Measurements from ENCODE around the gene LBH. TPM values are rescaled to one million over a fixed set of nuclear protein-coding genes. Genes with fewer than 3 reads are reported as not detected.

The LBH gene
- polyA plus RNA-seq, 1 donor (not counting 4 experiments of a cell fraction or from before 2014, with no cell fraction given), result 0.83 TPM

GRCh38 chr2:30280596-30281434 lies 49.5 kb downstream of the LBH start:
- Histone ChIP-seq H3K9me3 (ENCODE audit: control insufficient read depth, low read depth, low read length) (no peaks in the 10 kb centered on the region), H3K4me2 (ENCODE audit: control insufficient read depth, extremely low read depth, insufficient read depth, low read depth, low read length) (no peak overlapping the region), H3K9ac (ENCODE audit: control insufficient read depth, extremely low read depth, insufficient read depth, low read length) (no peak overlapping the region), H3K4me3 (ENCODE audit: control insufficient read depth in 2 of 3, extremely low read depth in 1 of 3, insufficient read depth in 2 of 3, low read depth in 1 of 3, low read length in 3 of 3) (no peak overlapping the region), H3K27me3 (ENCODE audit: control insufficient read depth, extremely low read depth, insufficient read depth, low read length) (peaks cover 2% of the 10 kb centered on the region), H3K27ac (ENCODE audit: control insufficient read depth, insufficient read depth, low read length) (no peak overlapping the region), H4K20me1 (ENCODE audit: control insufficient read depth, extremely low read depth, insufficient read depth, low read length) (no peaks in the 10 kb centered on the region), H2AFZ (ENCODE audit: control insufficient read depth, low read length) (no peak overlapping the region), H3K4me1 (ENCODE audit: control insufficient read depth, extremely low read depth, insufficient read depth, low read length) (no peaks in the 10 kb centered on the region), H3K79me2 (ENCODE audit: control insufficient read depth, insufficient read depth, low read length) (no peaks in the 10 kb centered on the region), H3K36me3 (ENCODE audit: control insufficient read depth in 2 of 2, extremely low read depth in 1 of 2, insufficient read depth in 2 of 2, low read length in 2 of 2) (no peaks in the 10 kb centered on the region), H3K9me1 (ENCODE audit: control insufficient read depth, extremely low read depth, insufficient read depth, low read length) (no peaks in the 10 kb centered on the region)
- dilution Hi-C loops (cut with MboI; ENCODE audit: extremely low pct_ligation_motif_present, low sequenced_read_pairs), result no loop called here
- FAIRE-seq, result no peak
- TF ChIP-seq EZH2 (IDR thresholded peaks at IDR 0.05; ENCODE audit: low read length), result no peak
- TF ChIP-seq, protein P1, sequence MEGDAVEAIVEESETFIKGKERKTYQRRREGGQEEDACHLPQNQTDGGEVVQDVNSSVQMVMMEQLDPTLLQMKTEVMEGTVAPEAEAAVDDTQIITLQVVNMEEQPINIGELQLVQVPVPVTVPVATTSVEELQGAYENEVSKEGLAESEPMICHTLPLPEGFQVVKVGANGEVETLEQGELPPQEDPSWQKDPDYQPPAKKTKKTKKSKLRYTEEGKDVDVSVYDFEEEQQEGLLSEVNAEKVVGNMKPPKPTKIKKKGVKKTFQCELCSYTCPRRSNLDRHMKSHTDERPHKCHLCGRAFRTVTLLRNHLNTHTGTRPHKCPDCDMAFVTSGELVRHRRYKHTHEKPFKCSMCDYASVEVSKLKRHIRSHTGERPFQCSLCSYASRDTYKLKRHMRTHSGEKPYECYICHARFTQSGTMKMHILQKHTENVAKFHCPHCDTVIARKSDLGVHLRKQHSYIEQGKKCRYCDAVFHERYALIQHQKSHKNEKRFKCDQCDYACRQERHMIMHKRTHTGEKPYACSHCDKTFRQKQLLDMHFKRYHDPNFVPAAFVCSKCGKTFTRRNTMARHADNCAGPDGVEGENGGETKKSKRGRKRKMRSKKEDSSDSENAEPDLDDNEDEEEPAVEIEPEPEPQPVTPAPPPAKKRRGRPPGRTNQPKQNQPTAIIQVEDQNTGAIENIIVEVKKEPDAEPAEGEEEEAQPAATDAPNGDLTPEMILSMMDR (optimal IDR thresholded peaks at IDR 0.05 in 1 of 3, IDR thresholded peaks at IDR 0.05 in 1 of 3, conservative IDR thresholded peaks at IDR 0.05 in 1 of 3; ENCODE audit: extremely low read depth in 1 of 3, insufficient read depth in 2 of 3, low read length in 3 of 3), result no peak
- DNase-seq (ENCODE audit: low read depth, low spot score), result no peak

DNA sequence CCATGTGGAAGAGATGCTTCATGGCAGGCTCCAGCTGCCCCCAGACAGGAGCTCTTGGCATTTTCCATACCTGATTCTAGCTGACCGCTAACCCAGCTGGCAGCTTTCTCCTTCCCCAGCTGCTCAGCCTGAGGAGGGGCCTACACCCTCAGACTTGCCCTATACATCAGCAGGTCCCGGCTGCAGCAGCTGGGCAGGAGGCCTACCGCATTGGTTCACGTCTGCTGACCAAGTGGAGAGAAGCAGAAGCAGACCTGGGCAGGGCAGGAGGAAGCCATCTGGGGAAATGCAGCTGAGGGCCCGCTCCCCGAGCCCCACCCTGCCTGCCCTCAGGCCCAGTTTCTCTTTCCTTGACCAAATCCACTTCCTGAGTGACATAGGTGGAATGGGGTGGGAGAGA lies 50.7 kb downstream of the LBH start:
- H3K27ac ChIP-seq (ENCODE audit: control insufficient read depth, insufficient read depth, low read length), result no peak overlapping the region
- dilution Hi-C loops (cut with MboI; ENCODE audit: extremely low pct_ligation_motif_present, low sequenced_read_pairs), result no loop called here
- no peak for FAIRE-seq

More for the DNA sequence above, 50.7 kb downstream of the LBH start:
- H3K9ac ChIP-seq (ENCODE audit: control insufficient read depth, extremely low read depth, insufficient read depth, low read length), result no peak overlapping the region
- no peak overlapping the region for H3K4me3 ChIP-seq (ENCODE audit: control insufficient read depth in 2 of 3, extremely low read depth in 1 of 3, insufficient read depth in 2 of 3, low read depth in 1 of 3, low read length in 3 of 3)
- peaks cover 2% of the 10 kb centered on the region for H3K27me3 ChIP-seq (ENCODE audit: control insufficient read depth, extremely low read depth, insufficient read depth, low read length)
- no peaks in the 10 kb centered on the region for H3K36me3 ChIP-seq (ENCODE audit: control insufficient read depth in 2 of 2, extremely low read depth in 1 of 2, insufficient read depth in 2 of 2, low read length in 2 of 2)
- no peaks in the 10 kb centered on the region for H4K20me1 ChIP-seq (ENCODE audit: control insufficient read depth, extremely low read depth, insufficient read depth, low read length)
- no peak for DNase-seq (ENCODE audit: low read depth, low spot score)
- no peak overlapping the region for H3K4me2 ChIP-seq (ENCODE audit: control insufficient read depth, extremely low read depth, insufficient read depth, low read depth, low read length)
- H3K9me1 ChIP-seq (ENCODE audit: control insufficient read depth, extremely low read depth, insufficient read depth, low read length), result no peaks in the 10 kb centered on the region
- no peak overlapping the region for H2AFZ ChIP-seq (ENCODE audit: control insufficient read depth, low read length)
- no peaks in the 10 kb centered on the region for H3K9me3 ChIP-seq (ENCODE audit: control insufficient read depth, low read depth, low read length)
- H3K4me1 ChIP-seq (ENCODE audit: control insufficient read depth, extremely low read depth, insufficient read depth, low read length), result no peaks in the 10 kb centered on the region
- no peaks in the 10 kb centered on the region for H3K79me2 ChIP-seq (ENCODE audit: control insufficient read depth, insufficient read depth, low read length)
- no peak for TF ChIP-seq EZH2 (IDR thresholded peaks at IDR 0.05; ENCODE audit: low read length)
- TF ChIP-seq, protein P1 (optimal IDR thresholded peaks at IDR 0.05 in 1 of 3, IDR thresholded peaks at IDR 0.05 in 1 of 3, conservative IDR thresholded peaks at IDR 0.05 in 1 of 3; ENCODE audit: extremely low read depth in 1 of 3, insufficient read depth in 2 of 3, low read length in 3 of 3), result no peak
